ENCODE measurements around the gene SPTY2D1. TPM values are rescaled to one million over a fixed set of nuclear protein-coding genes. Genes with fewer than 3 reads are reported as not detected.

Gene SPTY2D1
- total RNA-seq, 4 donors from 2014 or later: 8.2 to 18.4 (median 16.4) TPM

DNA sequence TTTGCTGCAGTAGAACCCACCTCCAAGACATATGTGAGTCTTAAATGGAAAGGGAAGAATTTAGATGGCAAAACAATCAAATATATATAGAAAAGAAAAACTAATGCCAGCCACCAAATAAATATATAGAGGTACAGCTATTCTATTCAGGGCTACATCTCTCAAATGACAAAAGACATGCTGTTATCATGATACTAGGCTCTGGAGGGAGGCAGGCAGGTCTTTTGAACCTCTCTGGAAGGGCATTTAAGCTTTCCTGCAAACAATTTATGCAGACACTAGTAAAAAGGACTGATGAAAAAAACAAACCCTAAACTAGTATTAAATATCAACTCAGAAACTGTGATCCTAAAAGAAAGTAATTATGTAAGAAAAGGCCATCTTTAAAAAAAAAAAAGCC is 70.0 kb downstream of the SPTY2D1 start:
- Histone ChIP-seq H3K27me3 (no peaks in the 10 kb centered on the region), H3K36me3 (peaks cover 0 to 55% (median 12%) of the 10 kb centered on the region in 4 donors), H3K4me3 (no peak overlapping the region), H3K4me1 (no peaks in the 10 kb centered on the region), H3K27ac (no peak overlapping the region), H3K9me3 (no peaks in the 10 kb centered on the region)
- no peak for DNase-seq
- in situ Hi-C loops (cut with MboI; ENCODE audit: low pct_ligation_motif_present in 1 of 4, low pct_unique_long_range_greater_than_20kb in 1 of 4, low sequenced_read_pairs in 3 of 4): loop anchor here in 1 of 4 donors (25.0 kb wide), 1 partner anchor 173 kb away; the partner anchor contains the start of gene IGSF22
- TF ChIP-seq, protein P1, sequence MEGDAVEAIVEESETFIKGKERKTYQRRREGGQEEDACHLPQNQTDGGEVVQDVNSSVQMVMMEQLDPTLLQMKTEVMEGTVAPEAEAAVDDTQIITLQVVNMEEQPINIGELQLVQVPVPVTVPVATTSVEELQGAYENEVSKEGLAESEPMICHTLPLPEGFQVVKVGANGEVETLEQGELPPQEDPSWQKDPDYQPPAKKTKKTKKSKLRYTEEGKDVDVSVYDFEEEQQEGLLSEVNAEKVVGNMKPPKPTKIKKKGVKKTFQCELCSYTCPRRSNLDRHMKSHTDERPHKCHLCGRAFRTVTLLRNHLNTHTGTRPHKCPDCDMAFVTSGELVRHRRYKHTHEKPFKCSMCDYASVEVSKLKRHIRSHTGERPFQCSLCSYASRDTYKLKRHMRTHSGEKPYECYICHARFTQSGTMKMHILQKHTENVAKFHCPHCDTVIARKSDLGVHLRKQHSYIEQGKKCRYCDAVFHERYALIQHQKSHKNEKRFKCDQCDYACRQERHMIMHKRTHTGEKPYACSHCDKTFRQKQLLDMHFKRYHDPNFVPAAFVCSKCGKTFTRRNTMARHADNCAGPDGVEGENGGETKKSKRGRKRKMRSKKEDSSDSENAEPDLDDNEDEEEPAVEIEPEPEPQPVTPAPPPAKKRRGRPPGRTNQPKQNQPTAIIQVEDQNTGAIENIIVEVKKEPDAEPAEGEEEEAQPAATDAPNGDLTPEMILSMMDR (IDR thresholded peaks at IDR 0.05): no peak
- TF ChIP-seq POLR2AphosphoS5 (IDR thresholded peaks at IDR 0.05) (no peak), EP300 (IDR thresholded peaks at IDR 0.05; ENCODE audit: low read depth) (no peak), POLR2A (IDR thresholded peaks at IDR 0.05) (no peak)
- intact Hi-C loops (cut with DNase I; ENCODE audit: low total_unique reads): no loop called here

GRCh38 chr11:18563090-18563730 is 70.9 kb downstream of the SPTY2D1 start:
- intact Hi-C loops (cut with DNase I; ENCODE audit: low total_unique reads): no loop called here
- peaks cover 0 to 54% (median 12%) of the 10 kb centered on the region in 4 donors for H3K36me3 ChIP-seq

More at GRCh38 chr11:18563090-18563730, 70.9 kb downstream of the SPTY2D1 start:
- no peaks in the 10 kb centered on the region for H3K9me3 ChIP-seq
- in situ Hi-C loops (cut with MboI; ENCODE audit: low pct_ligation_motif_present in 1 of 4, low pct_unique_long_range_greater_than_20kb in 1 of 4, low sequenced_read_pairs in 3 of 4): loop anchor here in 1 of 4 donors (25.0 kb wide), 1 partner anchor 174 kb away; the partner anchor contains the start of gene IGSF22
- TF ChIP-seq POLR2A (IDR thresholded peaks at IDR 0.05) (no peak), EP300 (IDR thresholded peaks at IDR 0.05; ENCODE audit: low read depth) (no peak), POLR2AphosphoS5 (IDR thresholded peaks at IDR 0.05) (no peak)
- TF ChIP-seq, protein P1 (IDR thresholded peaks at IDR 0.05): no peak
- no peak for DNase-seq
- H3K4me1 ChIP-seq: no peaks in the 10 kb centered on the region
- no peaks in the 10 kb centered on the region for H3K27me3 ChIP-seq
- WGBS, 2 donors (ENCODE audit: low coverage in 1 of 2): 75 to 89% methylated on average over 1 to 2 of the region's 2 CpGs
- H3K27ac ChIP-seq: no peak overlapping the region
- no peak overlapping the region for H3K4me3 ChIP-seq

Other genes starting within 250 kb of the SPTY2D1 start
- gene LDHA, start 239.8 kb downstream of the SPTY2D1 start, total RNA-seq: 100 to 1,000 TPM; 292 to 386 (median 318) TPM
- gene LDHC, start 222.0 kb downstream of the SPTY2D1 start, total RNA-seq: not detected
- gene LDHAL6A, start 178.5 kb downstream of the SPTY2D1 start, total RNA-seq: not detected
- gene TSG101, start 107.4 kb downstream of the SPTY2D1 start, total RNA-seq: 10 to 100 TPM; 32.2 to 95.8 (median 81.2) TPM
- gene UEVLD, start 45.6 kb downstream of the SPTY2D1 start, total RNA-seq: 10 to 100 TPM; 11.2 to 40.3 (median 25.3) TPM
- 1 to 10 TPM in 1 of 4 donors, under 1 TPM in 1, not detected in 2; 0.40 to 2.0 TPM for gene MISFA, start 34.6 kb downstream of the SPTY2D1 start, total RNA-seq
- 1 to 10 TPM; 2.6 to 4.9 (median 3.6) TPM for gene TMEM86A, start 64.4 kb upstream of the SPTY2D1 start, total RNA-seq
- gene IGSF22, start 91.8 kb upstream of the SPTY2D1 start, total RNA-seq: under 1 TPM in 1 of 4 donors, not detected in 3; 0.16 TPM
- gene PTPN5, start 157.5 kb upstream of the SPTY2D1 start, total RNA-seq: under 1 TPM in 2 of 4 donors, not detected in 2; 0.27 to 0.64 TPM